GM18519 (cell line): ENCODE measurements around the gene CORO6.
"Not testable (repeated sequence)": the region's sequence is repeated elsewhere in the genome, so short reads cannot be mapped to it uniquely, and the experiment has no call there.

Experiments used
- ATAC-seq: cut with Tn5 transposase; IDR thresholded peaks from one replicate; pipeline ENCODE4 v1.9.1; 2021; ENCODE audit warnings: mild to moderate bottlenecking, moderate library complexity; ENCODE audit not compliant: unreplicated experiment, low FRiP score

The CORO6 gene

GRCh38 chr17:29622337-29623282, at the start of gene CORO6:
Gene CORO6 (minus strand): TSS chr17:29622912. CDS start chr17:29621421, 1,491 bp downstream.
- no peak for ATAC-seq

GRCh38 chr17:29671661-29672060, 48.9 kb upstream of the CORO6 start:
- ATAC-seq, result no peak

- ATAC-seq, result no peak
Observed at GRCh38 chr17:29669266-29669665, 46.6 kb upstream of the CORO6 start.

- no peak for ATAC-seq
Observed at GRCh38 chr17:29667969-29668368, 45.3 kb upstream of the CORO6 start.

- no peak for ATAC-seq
Observed at GRCh38 chr17:29665481-29665810, 42.7 kb upstream of the CORO6 start.

GRCh38 chr17:29664743-29665480, 42.2 kb upstream of the CORO6 start:
- no peak for ATAC-seq

DNA sequence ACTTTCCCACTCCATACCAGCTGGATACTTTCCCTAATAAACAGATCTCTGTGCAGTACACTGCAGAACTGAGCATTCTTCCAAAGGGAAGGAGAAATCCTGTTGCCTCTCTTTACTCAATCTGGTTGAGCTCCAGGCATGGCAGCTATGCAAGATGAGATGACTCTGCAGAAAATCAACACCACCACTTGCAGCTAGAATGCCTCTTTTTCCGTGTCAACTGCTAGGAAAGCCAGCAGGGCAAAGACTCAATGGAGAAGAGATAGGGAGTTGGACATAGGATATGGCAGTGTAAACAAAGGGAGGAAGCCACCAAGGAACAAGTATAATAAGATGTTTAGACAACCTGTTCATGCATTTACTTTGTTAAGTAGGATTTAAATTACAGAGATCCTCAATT, 40.4 kb upstream of the CORO6 start:
- ATAC-seq, result no peak

DNA sequence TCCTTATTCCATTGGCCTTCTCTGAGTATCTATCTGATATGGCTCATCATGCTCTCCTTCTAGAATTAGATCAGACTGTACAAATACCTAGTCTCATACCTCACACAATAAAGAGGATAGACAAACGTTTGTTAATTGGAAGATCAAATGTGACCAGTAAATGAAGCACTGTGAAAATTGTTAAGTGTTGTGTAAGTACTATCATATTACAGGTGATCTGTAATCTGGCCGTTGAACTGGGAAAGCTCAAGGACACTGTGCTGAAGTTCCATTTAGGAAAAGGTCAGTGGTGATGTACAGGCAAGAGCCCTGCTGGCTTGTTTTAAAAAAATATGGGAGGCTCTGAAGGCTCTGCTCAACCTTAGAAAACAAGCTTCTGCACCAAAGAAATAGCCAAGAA, 38.5 kb upstream of the CORO6 start:
- no peak for ATAC-seq

- ATAC-seq, result no peak
Observed at GRCh38 chr17:29659155-29659554, 36.4 kb upstream of the CORO6 start.

DNA sequence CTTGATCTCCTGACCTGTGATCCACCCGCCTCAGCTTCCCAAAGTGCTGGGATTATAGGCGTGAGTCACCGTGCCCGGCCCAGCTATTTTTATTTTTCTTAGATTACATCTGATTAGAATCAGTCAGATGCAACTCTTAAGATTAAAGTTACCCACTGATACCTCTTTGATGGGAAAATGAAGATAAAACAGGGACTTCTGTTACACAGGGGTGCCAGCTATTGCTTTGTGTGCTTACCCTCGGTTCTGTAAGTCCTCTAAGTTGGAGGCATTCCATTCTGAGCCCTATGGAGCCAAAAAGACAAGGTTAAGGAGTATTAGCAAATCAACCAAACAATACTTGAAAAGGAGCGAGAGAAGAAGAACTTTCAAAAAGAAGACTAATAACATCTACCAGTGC, 32.6 kb upstream of the CORO6 start:
- no peak for ATAC-seq

- no peak for ATAC-seq
Observed at GRCh38 chr17:29653995-29654714, 31.4 kb upstream of the CORO6 start.

DNA sequence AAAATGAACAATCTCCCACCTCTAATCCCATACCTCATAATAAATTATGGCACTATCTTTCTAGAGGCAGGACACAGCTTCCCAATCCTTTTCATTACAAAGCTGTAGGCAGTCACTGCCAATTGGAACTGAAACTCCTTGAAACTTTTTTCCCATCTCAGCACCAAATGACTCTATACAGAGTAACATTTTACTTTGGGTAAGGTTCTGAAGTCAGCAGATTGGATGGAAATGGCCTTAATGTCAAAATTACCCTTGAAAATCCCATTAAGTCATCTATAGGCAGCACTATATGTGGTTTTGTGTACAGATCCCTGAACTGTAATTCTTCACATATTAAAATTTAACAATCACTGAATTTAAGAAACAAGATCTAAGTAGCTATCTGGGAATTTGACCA, 30.3 kb upstream of the CORO6 start:
- no peak for ATAC-seq

- not testable (repeated sequence) for ATAC-seq
Observed at GRCh38 chr17:29651913-29652312, 29.2 kb upstream of the CORO6 start.

GRCh38 chr17:29650396-29650795, 27.7 kb upstream of the CORO6 start:
- ATAC-seq, result no peak

- ATAC-seq, result no peak
Observed at GRCh38 chr17:29649359-29649758, 26.6 kb upstream of the CORO6 start.

- ATAC-seq, result no peak
Observed at GRCh38 chr17:29648005-29648404, 25.3 kb upstream of the CORO6 start.

- no peak for ATAC-seq
Observed at GRCh38 chr17:29645515-29646051, 22.9 kb upstream of the CORO6 start.

- no peak for ATAC-seq
Observed at GRCh38 chr17:29643817-29644160, 21.1 kb upstream of the CORO6 start.

- ATAC-seq, result no peak
Observed at GRCh38 chr17:29642171-29642611, 19.5 kb upstream of the CORO6 start.

DNA sequence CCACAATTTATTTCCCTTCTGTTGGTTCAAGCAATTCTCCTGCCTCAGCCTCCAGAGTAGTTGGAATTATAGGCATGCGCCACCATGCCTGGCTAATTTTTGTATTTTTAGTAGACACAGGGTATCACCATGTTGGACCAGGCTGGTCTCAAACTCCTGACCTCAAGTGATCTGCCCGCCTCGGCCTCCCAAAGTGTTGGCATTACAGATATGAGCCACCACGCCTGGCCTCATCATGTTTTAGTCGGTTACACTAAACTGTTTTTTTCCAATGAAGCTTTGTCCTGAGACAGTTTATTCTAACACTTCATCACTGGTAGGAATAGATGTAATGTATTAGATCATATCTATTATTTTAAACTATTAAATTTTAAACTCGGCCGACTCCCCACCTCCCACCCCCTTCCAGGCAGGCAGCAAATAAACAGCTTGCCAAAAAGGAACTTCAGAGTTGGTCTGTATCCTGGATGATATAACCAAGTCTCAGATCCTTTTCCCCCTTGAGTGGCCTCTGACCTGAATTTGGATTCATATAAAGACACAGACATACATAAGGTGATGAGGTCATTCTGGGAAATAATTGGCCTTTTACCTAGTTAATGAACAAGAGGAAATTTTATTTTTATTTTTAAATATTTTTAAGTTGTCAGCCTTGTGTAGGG, 18.4 kb upstream of the CORO6 start:
- no peak for ATAC-seq
